VCaP (cell line): ENCODE measurements around the gene GDE1.
A peak's percentile ranks its signal among the peaks of the same experiment; 100 is the strongest.

ENCODE experiments used
- H3K27ac ChIP-seq: fragments of 450-650 bp; 2 replicates; pipeline ENCODE4 v1.5.1; 2017
- CTCF ChIP-seq: fragments of 450-650 bp; conservative IDR thresholded peaks from 2 replicates; pipeline ENCODE4 v1.5.1; 2017; ENCODE audit warnings: mild to moderate bottlenecking, moderate library complexity

The GDE1 gene

GRCh38 chr16:19528666-19529065 is 6.8 kb upstream of the GDE1 start:
- no peak overlapping the region for H3K27ac ChIP-seq
- no peak for TF ChIP-seq CTCF

GRCh38 chr16:19527161-19527560 is 5.3 kb upstream of the GDE1 start:
- no peak for TF ChIP-seq CTCF
- H3K27ac ChIP-seq: no peak overlapping the region

DNA sequence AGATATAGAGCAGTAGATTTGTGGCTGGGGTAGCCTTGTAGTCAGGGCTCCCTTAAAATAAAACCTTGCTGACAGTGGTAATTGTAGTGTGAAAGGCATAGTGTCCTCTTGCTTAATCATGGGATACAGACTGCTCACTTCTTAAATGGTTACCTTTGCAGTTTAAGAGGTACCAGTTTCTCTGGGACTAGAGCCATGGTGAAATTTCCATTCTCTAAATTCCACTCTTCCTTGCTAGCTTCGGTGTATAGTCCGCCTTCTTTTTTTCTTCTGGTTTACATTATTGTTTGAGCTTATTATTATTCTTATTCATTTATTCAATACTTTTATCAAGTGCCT is 3.5 kb upstream of the GDE1 start:
- peak overlapping the region; percentile 68; the same call in 1 of the 2 replicates for H3K27ac ChIP-seq
- TF ChIP-seq CTCF: no peak

DNA sequence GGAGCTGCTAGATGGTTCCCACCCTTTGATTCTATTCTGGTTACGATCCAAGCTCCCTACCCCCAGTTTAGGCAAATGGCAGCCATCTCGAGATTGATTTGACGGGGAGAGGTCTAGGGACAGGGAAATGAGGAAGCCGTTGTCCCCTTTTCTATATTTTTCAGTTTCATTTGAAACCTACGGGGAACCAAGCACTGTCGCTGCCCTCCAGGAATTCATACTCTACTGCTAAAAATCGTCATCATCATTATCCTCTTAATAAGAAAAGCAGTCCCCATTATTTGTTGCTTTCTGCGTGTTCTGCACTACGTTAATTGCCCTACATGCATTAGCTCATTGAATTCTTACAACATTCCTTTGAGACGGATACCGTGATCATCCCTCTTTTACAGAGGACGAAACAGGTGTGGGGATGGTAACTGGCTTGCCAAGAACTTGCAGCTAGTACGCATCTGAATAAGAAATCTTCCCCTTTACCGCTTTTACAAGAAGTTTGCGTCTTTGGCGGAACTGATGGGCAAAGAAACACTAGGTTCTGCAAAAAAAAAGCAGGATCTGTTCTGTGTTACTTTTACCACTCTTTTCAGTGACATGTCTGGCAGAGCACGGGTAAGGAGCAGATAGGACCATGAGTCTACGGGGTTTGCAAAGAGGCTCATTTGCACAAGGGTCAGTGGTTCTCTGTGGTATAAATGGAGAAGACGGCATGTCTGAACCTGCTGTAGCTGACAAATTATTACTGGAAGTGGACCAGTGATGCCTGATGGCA is 2.9 kb upstream of the GDE1 start:
- H3K27ac ChIP-seq: peak overlapping the region; percentile 68
- no peak for TF ChIP-seq CTCF

- TF ChIP-seq CTCF: no peak
- peak overlapping the region; percentile 68 for H3K27ac ChIP-seq
These were observed 2.4 kb upstream of the GDE1 start for GRCh38 chr16:19524356-19524615.

DNA sequence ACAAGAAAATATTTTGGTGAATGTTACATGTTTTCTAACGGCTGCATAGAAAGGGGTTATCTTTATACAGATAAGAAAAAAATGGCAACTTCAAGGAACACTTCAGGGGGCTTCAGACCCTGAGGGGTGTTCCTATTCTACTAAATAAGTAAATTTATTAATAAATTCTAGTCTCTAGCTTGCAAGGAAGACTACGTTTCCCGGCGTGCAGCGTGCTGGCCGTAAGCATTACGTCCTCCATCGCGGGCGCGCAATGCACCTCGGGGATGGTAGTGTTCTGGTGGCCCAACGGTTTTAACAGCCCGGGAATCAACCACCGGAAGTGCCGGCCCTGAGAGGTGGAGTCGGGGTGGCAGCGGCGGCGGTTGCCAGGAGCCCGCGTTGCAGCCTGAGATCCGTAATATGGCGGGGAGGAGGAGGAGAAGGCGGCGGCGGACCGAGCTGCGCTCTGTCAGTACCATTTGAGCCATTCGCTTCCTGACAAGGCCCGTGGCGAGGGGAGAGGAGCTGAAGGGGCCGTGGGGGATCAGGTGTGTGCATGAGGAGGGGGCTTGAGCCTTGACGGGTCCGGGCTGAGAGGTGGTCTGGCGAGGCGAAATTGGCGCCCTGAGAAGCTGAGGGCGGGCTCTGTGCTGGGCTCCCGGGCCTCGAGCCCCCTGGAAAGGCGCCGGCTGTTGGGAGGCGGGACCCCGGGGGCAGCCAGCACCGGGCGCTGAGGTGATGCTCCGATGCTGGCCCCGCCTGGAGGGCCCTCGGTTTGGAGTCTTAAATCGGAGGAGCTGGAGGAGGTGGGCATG is 1.9 kb upstream of the GDE1 start, which contains the start of gene CCP110:
Gene CCP110 (plus strand): TSS at position 384 of the 797 bp plus-strand sequence. CDS start 3,940 bp downstream, outside the sequence.
- no peak for TF ChIP-seq CTCF
- H3K27ac ChIP-seq: peak within 1 kb of the TSS; percentile 80

DNA sequence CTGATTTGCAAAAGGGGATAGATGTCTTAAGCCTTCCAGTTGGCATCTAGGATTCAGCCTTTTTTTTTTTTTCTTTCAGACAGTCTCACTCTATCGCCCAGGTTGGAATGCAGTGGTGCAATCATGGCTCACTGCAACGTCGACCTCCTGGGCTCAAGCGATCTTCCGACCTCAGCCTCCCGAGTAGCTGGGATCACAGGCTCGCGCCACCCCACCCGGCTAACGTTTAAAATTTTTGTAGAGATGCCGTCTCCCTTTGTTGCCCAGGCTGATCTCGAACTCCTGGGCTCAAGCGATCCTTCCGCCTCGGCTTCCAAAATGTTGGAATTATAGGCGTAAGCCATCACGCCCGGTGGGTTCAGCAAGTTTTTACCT is 1.3 kb upstream of the GDE1 start:
- no peak overlapping the region; the same call in 1 of the 2 replicates for H3K27ac ChIP-seq
- no peak for TF ChIP-seq CTCF
